ENCODE measurements around the gene STYX.
A peak's percentile ranks its signal among the peaks of the same experiment; 100 is the strongest.
"Not testable (repeated sequence)": the region's sequence is repeated elsewhere in the genome, so short reads cannot be mapped to it uniquely, and the experiment has no call there.

STYX gene

DNA sequence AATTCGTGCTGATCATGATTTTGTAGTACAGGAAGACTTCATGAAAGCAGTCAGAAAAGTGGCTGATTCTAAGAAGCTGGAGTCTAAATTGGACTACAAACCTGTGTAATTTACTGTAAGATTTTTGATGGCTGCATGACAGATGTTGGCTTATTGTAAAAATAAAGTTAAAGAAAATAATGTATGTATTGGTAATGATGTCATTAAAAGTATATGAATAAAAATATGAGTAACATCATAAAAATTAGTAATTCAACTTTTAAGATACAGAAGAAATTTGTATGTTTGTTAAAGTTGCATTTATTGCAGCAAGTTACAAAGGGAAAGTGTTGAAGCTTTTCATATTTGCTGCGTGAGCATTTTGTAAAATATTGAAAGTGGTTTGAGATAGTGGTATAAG, 2.5 kb upstream of the STYX start:
- not testable (repeated sequence) for DNase-seq (ENCODE audit: low read depth, low spot score); H3K9me3 ChIP-seq (ENCODE audit: control insufficient read depth, insufficient read depth, low read length); H3K27ac ChIP-seq (ENCODE audit: low read length); H3K36me3 ChIP-seq (ENCODE audit: control insufficient read depth, insufficient read depth, low read length); H3K27me3 ChIP-seq (ENCODE audit: control insufficient read depth, insufficient read depth, low read length); H3K4me3 ChIP-seq (ENCODE audit: low read length); H3K4me1 ChIP-seq (ENCODE audit: control insufficient read depth, insufficient read depth, low read length)
- WGBS (ENCODE audit: insufficient coverage, insufficient read length) = no CpG with 5 or more reads among the region's 2 CpGs

DNA sequence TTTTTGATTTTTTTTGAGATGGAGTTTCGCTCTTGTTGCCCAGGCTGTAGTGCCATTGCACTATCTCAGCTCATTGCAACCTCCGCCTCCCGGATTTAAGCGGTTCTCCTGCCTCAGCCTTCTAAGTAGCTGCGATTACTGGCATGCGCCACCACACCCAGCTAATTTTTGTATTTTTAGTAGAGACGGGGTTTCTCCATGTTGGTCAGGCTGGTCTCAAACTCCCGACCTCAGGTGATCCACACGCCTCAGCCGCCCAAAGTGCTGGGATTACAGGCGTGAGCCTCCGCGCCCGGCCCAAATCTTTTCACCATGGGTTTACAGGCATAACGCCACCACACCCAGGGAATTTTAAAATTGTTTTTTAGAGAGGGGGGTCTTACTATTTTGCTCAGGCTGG, 931 bp upstream of the STYX start:
- not testable (repeated sequence) for H3K9me3 ChIP-seq (ENCODE audit: control insufficient read depth, insufficient read depth, low read length); DNase-seq (ENCODE audit: low read depth, low spot score); H3K4me1 ChIP-seq (ENCODE audit: control insufficient read depth, insufficient read depth, low read length); H3K4me3 ChIP-seq (ENCODE audit: low read length); H3K27ac ChIP-seq (ENCODE audit: low read length); H3K27me3 ChIP-seq (ENCODE audit: control insufficient read depth, insufficient read depth, low read length); H3K36me3 ChIP-seq (ENCODE audit: control insufficient read depth, insufficient read depth, low read length)
- no CpG with 5 or more reads among the region's 15 CpGs for WGBS (ENCODE audit: insufficient coverage, insufficient read length)

GRCh38 chr14:52729585-52729924, 411 bp upstream of the STYX start:
- no CpG with 5 or more reads among the region's 8 CpGs for WGBS (ENCODE audit: insufficient coverage, insufficient read length)
- H3K27ac ChIP-seq (ENCODE audit: low read length) = no peak overlapping the region

GRCh38 chr14:52730709-52731111, 744 bp downstream of the STYX start:
- no peak overlapping the region for H3K27ac ChIP-seq (ENCODE audit: low read length)
- DNase-seq (ENCODE audit: low read depth, low spot score) = no peak

More at GRCh38 chr14:52729585-52729924, 411 bp upstream of the STYX start:
- peaks cover 1% of the 10 kb centered on the region; the same call in 1 of the 2 replicates for H3K4me1 ChIP-seq (ENCODE audit: control insufficient read depth, insufficient read depth, low read length)
- no peaks in the 10 kb centered on the region; the same call in 1 of the 2 replicates for H3K36me3 ChIP-seq (ENCODE audit: control insufficient read depth, insufficient read depth, low read length)
- DNase-seq (ENCODE audit: low read depth, low spot score) = no peak
- no peaks in the 10 kb centered on the region for H3K9me3 ChIP-seq (ENCODE audit: control insufficient read depth, insufficient read depth, low read length)
- H3K27me3 ChIP-seq (ENCODE audit: control insufficient read depth, insufficient read depth, low read length) = no peaks in the 10 kb centered on the region
- H3K4me3 ChIP-seq (ENCODE audit: low read length) = no peak overlapping the region

DNA sequence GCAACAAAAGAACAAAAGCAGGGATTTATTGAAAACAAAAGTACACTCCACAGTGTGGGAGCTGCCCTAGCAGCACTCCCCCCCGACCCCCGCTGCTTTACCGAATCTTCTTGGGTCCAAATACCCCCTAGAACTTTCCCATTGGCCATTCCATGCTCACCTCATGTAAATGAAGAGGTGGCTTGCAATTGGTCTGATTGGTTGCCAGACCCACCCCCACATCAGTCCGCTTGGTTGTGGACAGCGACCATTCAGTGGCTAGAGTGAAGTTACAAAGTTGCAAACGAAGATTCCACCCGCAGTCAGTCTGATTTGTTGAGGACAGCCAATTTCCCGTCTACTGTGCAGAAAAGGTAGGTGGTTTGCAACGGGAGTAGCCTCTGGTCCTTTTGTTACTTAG, 3.9 kb downstream of the STYX start:
- DNase-seq (ENCODE audit: low read depth, low spot score) = no peak
- no peak overlapping the region for H3K27ac ChIP-seq (ENCODE audit: low read length)
- H3K36me3 ChIP-seq (ENCODE audit: control insufficient read depth, insufficient read depth, low read length) = no peaks in the 10 kb centered on the region
- H3K4me1 ChIP-seq (ENCODE audit: control insufficient read depth, insufficient read depth, low read length) = peaks cover 1% of the 10 kb centered on the region; the same call in 1 of the 2 replicates
- no CpG with 5 or more reads among the region's 9 CpGs for WGBS (ENCODE audit: insufficient coverage, insufficient read length)
- no peak overlapping the region for H3K4me3 ChIP-seq (ENCODE audit: low read length)
- H3K27me3 ChIP-seq (ENCODE audit: control insufficient read depth, insufficient read depth, low read length) = no peaks in the 10 kb centered on the region
- no peaks in the 10 kb centered on the region for H3K9me3 ChIP-seq (ENCODE audit: control insufficient read depth, insufficient read depth, low read length)

More at GRCh38 chr14:52730709-52731111, 744 bp downstream of the STYX start:
- Histone ChIP-seq H3K9me3 (ENCODE audit: control insufficient read depth, insufficient read depth, low read length) (no peaks in the 10 kb centered on the region), H3K4me1 (ENCODE audit: control insufficient read depth, insufficient read depth, low read length) (peaks cover 1% of the 10 kb centered on the region; the same call in 1 of the 2 replicates), H3K36me3 (ENCODE audit: control insufficient read depth, insufficient read depth, low read length) (no peaks in the 10 kb centered on the region; the same call in 1 of the 2 replicates), H3K27me3 (ENCODE audit: control insufficient read depth, insufficient read depth, low read length) (no peaks in the 10 kb centered on the region), H3K4me3 (ENCODE audit: low read length) (peak overlapping the region; percentile 86)
- WGBS (ENCODE audit: insufficient coverage, insufficient read length) = no CpG with 5 or more reads among the region's 11 CpGs

DNA sequence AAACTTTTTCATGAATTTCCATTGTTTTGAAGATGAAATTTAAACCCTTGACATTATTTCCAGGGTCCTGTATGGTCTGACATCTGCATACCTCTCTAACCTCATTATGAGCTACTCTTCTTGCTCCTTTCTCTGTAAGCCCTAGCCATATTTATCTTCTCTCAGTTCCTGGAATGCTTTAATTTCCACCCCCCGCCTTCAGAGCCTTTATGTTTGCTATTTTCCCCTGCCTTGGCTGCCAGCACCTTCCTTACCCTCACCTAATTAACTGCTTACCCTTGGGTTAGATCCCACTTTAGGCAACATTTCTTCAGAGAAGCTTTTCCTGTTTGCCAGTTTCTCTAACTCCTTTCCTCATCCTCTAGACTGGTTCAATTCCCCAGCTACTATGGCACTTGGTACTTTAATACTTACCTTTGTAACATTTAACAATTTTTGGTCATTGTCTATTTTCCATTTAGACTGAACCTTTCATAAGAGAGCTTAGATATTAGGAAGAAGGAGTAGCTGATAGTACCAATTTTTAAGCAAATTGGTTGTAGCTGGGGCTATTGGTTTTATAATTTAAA, 6.0 kb downstream of the STYX start:
- Histone ChIP-seq H3K4me3 (ENCODE audit: low read length) (no peak overlapping the region), H3K27ac (ENCODE audit: low read length) (no peak overlapping the region), H3K36me3 (ENCODE audit: control insufficient read depth, insufficient read depth, low read length) (no peaks in the 10 kb centered on the region), H3K9me3 (ENCODE audit: control insufficient read depth, insufficient read depth, low read length) (no peaks in the 10 kb centered on the region), H3K4me1 (ENCODE audit: control insufficient read depth, insufficient read depth, low read length) (no peaks in the 10 kb centered on the region; the same call in 1 of the 2 replicates), H3K27me3 (ENCODE audit: control insufficient read depth, insufficient read depth, low read length) (no peaks in the 10 kb centered on the region)
- WGBS (ENCODE audit: insufficient coverage, insufficient read length) = no CpG with 5 or more reads among the region's 1 CpG
- DNase-seq (ENCODE audit: low read depth, low spot score) = no peak

DNA sequence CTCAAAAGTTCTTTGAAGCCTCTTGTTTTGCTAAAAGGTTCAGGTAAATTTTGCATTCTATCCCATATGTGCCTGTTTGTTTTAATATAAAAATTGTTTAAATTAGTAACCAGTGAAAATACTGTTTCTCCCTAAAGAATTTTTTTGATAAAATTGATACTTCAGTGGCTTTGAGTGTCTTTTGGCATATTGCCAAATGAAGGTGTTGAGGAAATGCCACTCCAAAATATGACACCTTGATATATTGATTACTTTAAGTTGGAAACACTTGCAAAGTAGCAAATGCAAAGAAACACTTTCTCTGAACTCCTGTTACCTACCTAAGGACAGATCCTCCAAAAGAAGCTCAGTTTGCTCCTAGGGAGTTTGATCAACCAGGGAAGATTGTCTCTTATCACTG, 8.4 kb downstream of the STYX start:
- H3K27ac ChIP-seq (ENCODE audit: low read length) = no peak overlapping the region
- H3K36me3 ChIP-seq (ENCODE audit: control insufficient read depth, insufficient read depth, low read length) = no peaks in the 10 kb centered on the region
- H3K4me1 ChIP-seq (ENCODE audit: control insufficient read depth, insufficient read depth, low read length) = no peaks in the 10 kb centered on the region; the same call in 1 of the 2 replicates

DNA sequence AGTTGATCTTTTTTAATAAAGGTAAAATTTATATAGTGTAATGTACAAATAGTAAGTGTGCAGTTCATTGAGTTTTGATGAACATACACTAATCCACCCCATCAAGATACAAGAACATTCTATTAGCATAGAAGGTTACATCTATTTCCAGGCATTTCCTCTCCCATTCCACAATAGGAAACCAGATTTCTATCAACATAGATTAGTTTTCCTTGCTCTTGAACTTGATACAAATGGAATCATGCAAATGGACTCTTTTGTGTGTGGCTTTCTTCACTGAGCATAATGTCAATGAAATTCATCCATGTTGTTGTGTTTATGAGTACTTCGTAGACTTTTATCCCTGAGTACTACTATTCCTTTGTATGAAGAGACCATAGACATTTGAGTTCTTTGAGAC, 10.8 kb downstream of the STYX start:
- no peak overlapping the region for H3K4me3 ChIP-seq (ENCODE audit: low read length)
- no peaks in the 10 kb centered on the region for H3K9me3 ChIP-seq (ENCODE audit: control insufficient read depth, insufficient read depth, low read length)
- no peak overlapping the region for H3K27ac ChIP-seq (ENCODE audit: low read length)
- DNase-seq (ENCODE audit: low read depth, low spot score) = no peak
- peaks cover 2% of the 10 kb centered on the region; the same call in 1 of the 2 replicates for H3K36me3 ChIP-seq (ENCODE audit: control insufficient read depth, insufficient read depth, low read length)
- H3K4me1 ChIP-seq (ENCODE audit: control insufficient read depth, insufficient read depth, low read length) = no peaks in the 10 kb centered on the region
- H3K27me3 ChIP-seq (ENCODE audit: control insufficient read depth, insufficient read depth, low read length) = no peaks in the 10 kb centered on the region
- WGBS (ENCODE audit: insufficient coverage, insufficient read length) = no CpG with 5 or more reads among the region's 1 CpG

More for the DNA sequence above, 8.4 kb downstream of the STYX start:
- Histone ChIP-seq H3K27me3 (ENCODE audit: control insufficient read depth, insufficient read depth, low read length) (no peaks in the 10 kb centered on the region), H3K4me3 (ENCODE audit: low read length) (no peak overlapping the region), H3K9me3 (ENCODE audit: control insufficient read depth, insufficient read depth, low read length) (no peaks in the 10 kb centered on the region)
- DNase-seq (ENCODE audit: low read depth, low spot score) = no peak

- no peaks in the 10 kb centered on the region for H3K9me3 ChIP-seq (ENCODE audit: control insufficient read depth, insufficient read depth, low read length)
- DNase-seq (ENCODE audit: low read depth, low spot score) = no peak
- no peak overlapping the region for H3K4me3 ChIP-seq (ENCODE audit: low read length)
- no peaks in the 10 kb centered on the region for H3K4me1 ChIP-seq (ENCODE audit: control insufficient read depth, insufficient read depth, low read length)
- H3K36me3 ChIP-seq (ENCODE audit: control insufficient read depth, insufficient read depth, low read length) = peaks cover 2% of the 10 kb centered on the region; the same call in 1 of the 2 replicates
- H3K27me3 ChIP-seq (ENCODE audit: control insufficient read depth, insufficient read depth, low read length) = no peaks in the 10 kb centered on the region
- H3K27ac ChIP-seq (ENCODE audit: low read length) = no peak overlapping the region
These were observed 11.9 kb downstream of the STYX start for GRCh38 chr14:52741865-52742264.

- Histone ChIP-seq H3K4me1 (ENCODE audit: control insufficient read depth, insufficient read depth, low read length) (no peaks in the 10 kb centered on the region), H3K9me3 (ENCODE audit: control insufficient read depth, insufficient read depth, low read length) (no peaks in the 10 kb centered on the region), H3K27me3 (ENCODE audit: control insufficient read depth, insufficient read depth, low read length) (no peaks in the 10 kb centered on the region), H3K36me3 (ENCODE audit: control insufficient read depth, insufficient read depth, low read length) (peaks cover 2% of the 10 kb centered on the region; the same call in 1 of the 2 replicates), H3K27ac (ENCODE audit: low read length) (no peak overlapping the region), H3K4me3 (ENCODE audit: low read length) (no peak overlapping the region)
- DNase-seq (ENCODE audit: low read depth, low spot score) = no peak
- WGBS (ENCODE audit: insufficient coverage, insufficient read length) = no CpG with 5 or more reads among the region's 8 CpGs
These were observed 18.8 kb downstream of the STYX start for GRCh38 chr14:52748647-52749292.

Data from iPS DF 6.9 (cell line).